B cell (primary cell): ENCODE results near the gene SLC16A10. TPM values are rescaled to one million over a fixed set of nuclear protein-coding genes. Genes with fewer than 3 reads are reported as not detected.
A peak's percentile ranks its signal among the peaks of the same experiment; 100 is the strongest.

ENCODE experiments used
- ATAC-seq: fragments of 200-7000 bp; cut with Tn5 transposase; one replicate; pipeline ENCODE4 v1.10.0; 2021; ENCODE audit warnings: low read depth, mild to moderate bottlenecking, moderate number of reproducible peaks, moderate library complexity
- CTCF ChIA-PET: fragments of 350-600 bp; sonication (Branson Sonifier 250); formaldehyde crosslinking; loops from one replicate; lab custom pipeline; 2021; ENCODE audit warnings: antibody characterized with exemption, inconsistent platforms; lab: Charles Lee
- POLR2A ChIA-PET: fragments of 350-600 bp; sonication (Branson Sonifier 250); formaldehyde crosslinking; loops from one replicate; lab custom pipeline; 2021; ENCODE audit warnings: antibody characterized with exemption; lab: Charles Lee
- DNase-seq: peaks from one replicate; pipeline ENCODE4 v3.0.0; 2013
- H2AFZ ChIP-seq: 2 replicates; pipeline ENCODE4 v1.6.1; 2012; ENCODE audit warnings: mild to moderate bottlenecking, low read depth, low read length; ENCODE audit not compliant: insufficient read depth, poor library complexity, severe bottlenecking
- H3K27ac ChIP-seq, 2 donors: 1 replicate in 1 of 2; 2 replicates in 1 of 2; pipeline ENCODE4 v1.5.1; 2012 to 2013; ENCODE audit warnings: low read length in 2 of 2, mild to moderate bottlenecking in 2 of 2, moderate library complexity in 1 of 2
- H3K27me3 ChIP-seq, 4 experiments: fragments of 200-600 bp in 1 of 4; sonication (generic) in 1 of 4; replicated peaks in 1 of 4; 1 replicate in 2 of 4; 2 replicates in 2 of 4; pipeline versions ENCODE4 v1.6.1 to v1.7.0; 2013 to 2016; ENCODE audit warnings: low read length in 3 of 4, mild to moderate bottlenecking in 2 of 4, mixed read lengths in 1 of 4, moderate library complexity in 1 of 4; ENCODE audit not compliant: insufficient read depth in 4 of 4, control insufficient read depth in 3 of 4; ENCODE audit errors: control extremely low read depth in 1 of 4
- H3K36me3 ChIP-seq, 2 experiments: replicated peaks in 1 of 2; 1 replicate in 1 of 2; 2 replicates in 1 of 2; pipeline versions ENCODE4 v1.6.1 to v1.7.1; 2013; ENCODE audit warnings: low read length in 1 of 2; ENCODE audit not compliant: insufficient read depth in 2 of 2, control insufficient read depth in 1 of 2; ENCODE audit errors: control extremely low read depth in 1 of 2, extremely low read depth in 1 of 2
- H3K4me1 ChIP-seq, 2 donors: fragments of 200-600 bp in 1 of 2; sonication (generic) in 1 of 2; 1 replicate in 1 of 2; 2 replicates in 1 of 2; pipeline versions ENCODE4 v1.5.1 to v1.6.1; 2013 to 2017; ENCODE audit warnings: low read length in 2 of 2; ENCODE audit not compliant: control insufficient read depth in 2 of 2, insufficient read depth in 2 of 2
- H3K4me2 ChIP-seq: replicated peaks from 2 replicates; pipeline ENCODE3; 2012; ENCODE audit warnings: mild to moderate bottlenecking, low read depth, low read length; ENCODE audit not compliant: poor library complexity, severe bottlenecking
- H3K4me3 ChIP-seq, 5 experiments: fragments of 200-600 bp in 1 of 5; sonication (generic) in 1 of 5; 1 replicate in 3 of 5; 2 replicates in 2 of 5; pipeline versions ENCODE4 v1.5.1 to v1.7.0; 2011 to 2016; ENCODE audit warnings: low read length in 4 of 5, mild to moderate bottlenecking in 4 of 5, low read depth in 2 of 5, control low read depth in 1 of 5, moderate library complexity in 1 of 5; ENCODE audit not compliant: insufficient read depth in 1 of 5; ENCODE audit errors: control extremely low read depth in 1 of 5, extremely low read depth in 1 of 5
- H3K79me2 ChIP-seq: fragments of 200-600 bp; sonication (generic); one replicate; pipeline ENCODE4 v1.6.0; 2016; ENCODE audit warnings: low read length; ENCODE audit not compliant: control insufficient read depth, insufficient read depth
- H3K9ac ChIP-seq: fragments of 200-600 bp; sonication (generic); 2 replicates; pipeline ENCODE4 v1.6.1; 2017; ENCODE audit warnings: mild to moderate bottlenecking, low read length, moderate library complexity
- H3K9me3 ChIP-seq, 3 donors: one replicate each; pipeline versions ENCODE4 v1.6.1 to v1.7.1; 2013; ENCODE audit warnings: low read length in 2 of 3; ENCODE audit not compliant: control insufficient read depth in 2 of 3, insufficient read depth in 1 of 3; ENCODE audit errors: control extremely low read depth in 1 of 3
- H4K20me1 ChIP-seq: 2 replicates; pipeline ENCODE4 v1.6.0; 2012; ENCODE audit warnings: mild to moderate bottlenecking, low read length; ENCODE audit not compliant: insufficient read depth, control insufficient read depth, poor library complexity, severe bottlenecking
- H3K27ac Mint-ChIP-seq: one replicate; pipeline ENCODE4 v1.8.0; 2021; ENCODE audit warnings: mixed read lengths
- H3K27me3 Mint-ChIP-seq: one replicate; pipeline ENCODE4 v1.8.0; 2021; ENCODE audit warnings: mixed read lengths
- H3K4me1 Mint-ChIP-seq: one replicate; pipeline ENCODE4 v1.8.0; 2021; ENCODE audit warnings: mixed read lengths
- H3K4me3 Mint-ChIP-seq: one replicate; pipeline ENCODE4 v1.8.0; 2021; ENCODE audit warnings: mixed read lengths
- H3K9me3 Mint-ChIP-seq: one replicate; pipeline ENCODE4 v1.8.0; 2022; ENCODE audit warnings: mixed read lengths; ENCODE audit not compliant: insufficient read depth
- CTCF ChIP-seq: fragments of 200-600 bp; IDR thresholded peaks from one replicate; pipeline ENCODE4 v1.8.0; 2022; ENCODE audit warnings: antibody characterized with exemption, mild to moderate bottlenecking
- EZH2 ChIP-seq: IDR thresholded peaks from 2 replicates; pipeline ENCODE4 v1.6.1; 2012; ENCODE audit warnings: borderline replicate concordance, low read depth, mild to moderate bottlenecking, moderate library complexity, low read length; ENCODE audit not compliant: insufficient read depth, poor library complexity, severe bottlenecking
- WGBS: methylation state at CpG from one replicate; pipeline ENCODE4 v1.1.5; 2013; ENCODE audit warnings: missing lambda C conversion rate; ENCODE audit not compliant: insufficient coverage; 5-methylcytosine and 5-hydroxymethylcytosine counted together
- intact Hi-C: fragments of 100-400 bp; cut with micrococcal nuclease; formaldehyde crosslinking; loops from one replicate; pipeline ENCODE4 v1.10.0; 2022
- polyA plus RNA-seq: library from polyadenylated mRNA; depleted of rRNA; stranded (reverse); fragments of >200 nt; gene quantifications from 2 replicates; pipeline ENCODE4 v1.2.3, GENCODE V29; 2012
- total RNA-seq, 2 donors: library from RNA; stranded (reverse); fragments of 120-200 nt in 1 of 2; gene quantifications; 1 replicate in 1 of 2; 2 replicates in 1 of 2; pipeline versions ENCODE4 v1.2.3 to v1.2.4, GENCODE V29; 2013 to 2022

The SLC16A10 gene
- total and polyA plus RNA-seq, 2 donors (not counting 1 experiment from before 2014, with no cell fraction given): 0.06 to 0.71 TPM

GRCh38 chr6:111200350-111201243 is 113.3 kb downstream of the SLC16A10 start:
- POLR2A ChIA-PET: no interaction called here
- peak overlapping the region; percentile 35 for H3K4me3 Mint-ChIP-seq
- Histone ChIP-seq H3K36me3 (no peaks in the 10 kb centered on the region), H4K20me1 (no peaks in the 10 kb centered on the region), H3K9me3 (no peaks in the 10 kb centered on the region), H3K4me1 (peaks cover 19 to 20% of the 10 kb centered on the region in 2 donors), H2AFZ (peak overlapping the region; percentile 53), H3K4me3 (peak overlapping the region in 1 of 5 experiments; percentile 18), H3K27me3 (no peaks in the 10 kb centered on the region), H3K79me2 (no peaks in the 10 kb centered on the region), H3K27ac (peak overlapping the region in 1 of 2 donors; percentile 39), H3K9ac (peak overlapping the region; percentile 49), H3K4me2 (peak overlapping the region; percentile 46)
- H3K9me3 Mint-ChIP-seq: no peaks in the 10 kb centered on the region
- DNase-seq (peak; percentile 14), ATAC-seq (no peak)
- H3K27ac Mint-ChIP-seq: no peak overlapping the region
- WGBS: 90% methylated on average over 2 of the region's 8 CpGs
- no peak for TF ChIP-seq CTCF
- no peak for TF ChIP-seq EZH2
- no peaks in the 10 kb centered on the region for H3K27me3 Mint-ChIP-seq
- peaks cover 24% of the 10 kb centered on the region for H3K4me1 Mint-ChIP-seq
- CTCF ChIA-PET: interaction anchor here (1.9 to 2.1 kb wide), 2 partner anchors 9 to 10 kb away, joined by 7 to 9 read pairs; no protein-coding TSS in a partner anchor
- intact Hi-C loops: no loop called here

- no peaks in the 10 kb centered on the region for H4K20me1 ChIP-seq
- TF ChIP-seq EZH2: no peak
- TF ChIP-seq CTCF: no peak
Observed at GRCh38 chr6:111201244-111201554, 113.9 kb downstream of the SLC16A10 start.

More at GRCh38 chr6:111201244-111201554, 113.9 kb downstream of the SLC16A10 start:
- H3K4me2 ChIP-seq: peak overlapping the region; percentile 46
- no peak overlapping the region for H3K27ac Mint-ChIP-seq
- no peaks in the 10 kb centered on the region for H3K9me3 Mint-ChIP-seq
- H3K27ac ChIP-seq: no peak overlapping the region
- H3K27me3 ChIP-seq: no peaks in the 10 kb centered on the region
- no peak for DNase-seq
- ChIA-PET POLR2A (no interaction called here), CTCF (interaction anchor here (1.9 kb wide), 1 partner anchor 9 kb away, joined by 7 read pairs; no protein-coding TSS in a partner anchor)
- peaks cover 19 to 20% of the 10 kb centered on the region in 2 donors for H3K4me1 ChIP-seq
- H3K4me3 Mint-ChIP-seq: no peak overlapping the region
- intact Hi-C loops: no loop called here
- WGBS: 60% methylated on average over 1 of the region's 1 CpG
- H3K4me3 ChIP-seq: no peak overlapping the region
- no peaks in the 10 kb centered on the region for H3K27me3 Mint-ChIP-seq
- H3K79me2 ChIP-seq: no peaks in the 10 kb centered on the region
- H3K9ac ChIP-seq: peak overlapping the region; percentile 49
- no peaks in the 10 kb centered on the region for H3K9me3 ChIP-seq
- H3K36me3 ChIP-seq: no peaks in the 10 kb centered on the region
- peaks cover 24% of the 10 kb centered on the region for H3K4me1 Mint-ChIP-seq
- peak overlapping the region; percentile 53 for H2AFZ ChIP-seq
- ATAC-seq: no peak
